Measurements from ENCODE around the gene FURIN. TPM values are rescaled to one million over a fixed set of nuclear protein-coding genes. Genes with fewer than 3 reads are reported as not detected.

Gene FURIN
- total and polyA plus RNA-seq, 12 donors, result 29.5 to 82.5 (median 40.9) TPM

- intact Hi-C loops (cut with DNase I), result loop anchor here in 5 of 10 donors (2.0 to 5.0 kb wide), 3 partner anchors 14 to 154 kb away; partner anchors contain the start of genes BLM (in 4 of the 5) and FES (in 1 of the 5)
- Histone ChIP-seq H3K4me1 (peaks cover 20 to 67% (median 52%) of the 10 kb centered on the region in 9 donors), H3K9me3 (no peaks in the 10 kb centered on the region), H3K27ac (peak overlapping the region; percentile 90 to 100 (median 98)), H3K27me3 (no peaks in the 10 kb centered on the region), H3K4me3 (peak overlapping the region; percentile 65 to 95 (median 80)), H3K36me3 (peaks cover 0 to 15% (median 7%) of the 10 kb centered on the region in 9 donors)
- ATAC-seq (peak in 4 of 8 donors; percentile 1 to 12 (median 10)), DNase-seq (peak in 1 of 2 donors; percentile 53)
- no peak for TF ChIP-seq CTCF (IDR thresholded peaks at IDR 0.05)
- 1% methylated on average over 41 to 64 of the region's 71 CpGs for WGBS, 2 donors
Measured at GRCh38 chr15:90871139-90871715, 2.8 kb downstream of the FURIN start.

- Histone ChIP-seq H3K36me3 (peaks cover 0 to 22% (median 13%) of the 10 kb centered on the region in 9 donors), H3K27ac (peak overlapping the region; percentile 90 to 100 (median 98)), H3K27me3 (no peaks in the 10 kb centered on the region), H3K9me3 (no peaks in the 10 kb centered on the region), H3K4me3 (peak overlapping the region; percentile 65 to 95 (median 80)), H3K4me1 (peaks cover 20 to 61% (median 52%) of the 10 kb centered on the region in 9 donors)
- ATAC-seq (peak in 4 of 8 donors; percentile 9 to 22 (median 12)), DNase-seq (peak in 1 of 2 donors; percentile 48)
- no peak for TF ChIP-seq CTCF (IDR thresholded peaks at IDR 0.05)
- intact Hi-C loops (cut with DNase I), result loop anchor here in 5 of 10 donors (2.0 to 5.0 kb wide), 3 partner anchors 13 to 155 kb away; partner anchors contain the start of genes BLM (in 4 of the 5) and FES (in 1 of the 5)
- WGBS, 2 donors, result 1% methylated on average over 63 to 77 of the region's 77 CpGs
Measured at GRCh38 chr15:90871716-90872485, 3.5 kb downstream of the FURIN start.

- ATAC-seq, result peak in 5 of 8 donors; percentile 6 to 16 (median 13)
- Histone ChIP-seq H3K4me1 (peaks cover 20 to 61% (median 52%) of the 10 kb centered on the region in 9 donors), H3K4me3 (peak overlapping the region; percentile 65 to 95 (median 80)), H3K36me3 (peaks cover 0 to 29% (median 21%) of the 10 kb centered on the region in 9 donors), H3K27me3 (no peaks in the 10 kb centered on the region), H3K27ac (peak overlapping the region; percentile 90 to 100 (median 98)), H3K9me3 (no peaks in the 10 kb centered on the region)
- intact Hi-C loops (cut with DNase I), result loop anchor here in 3 of 10 donors (5.0 kb wide), 1 partner anchor 155 kb away; the partner anchor contains the start of gene BLM (in 3 of the 3)
- no peak for TF ChIP-seq CTCF (IDR thresholded peaks at IDR 0.05)
- no peak for DNase-seq
- 23 to 44% methylated on average over 12 of the region's 12 CpGs for WGBS, 2 donors
Measured at GRCh38 chr15:90872486-90873184, 4.2 kb downstream of the FURIN start.

Measured in heart right ventricle (tissue), 16 donors.